Keratinocyte (primary cell): ENCODE results near the gene UBE2J2. TPM values are rescaled to one million over a fixed set of nuclear protein-coding genes. Genes with fewer than 3 reads are reported as not detected.

Experiments
- DNase-seq: peaks from one replicate; pipeline ENCODE4 v3.0.0-alpha.2; 2011; ENCODE audit warnings: low read depth, missing footprints, low spot score
- FAIRE-seq: peaks from 2 replicates; lab custom pipeline; 2011; peaks lifted over from hg19 to GRCh38; lab: Jason Lieb, UNC
- H2AFZ ChIP-seq: 2 replicates; pipeline ENCODE4 v1.6.0; 2012; ENCODE audit warnings: low read length, control low read depth, inconsistent platforms; ENCODE audit not compliant: control insufficient read depth
- H3K27ac ChIP-seq: 2 replicates; pipeline ENCODE4 v1.5.1; 2011; ENCODE audit warnings: low read length; ENCODE audit not compliant: control insufficient read depth, insufficient read depth
- H3K27me3 ChIP-seq: 3 replicates; pipeline ENCODE4 v1.6.0; 2011; ENCODE audit warnings: low read length; ENCODE audit not compliant: control insufficient read depth, insufficient read depth; ENCODE audit errors: extremely low read depth
- H3K36me3 ChIP-seq, 2 experiments: 2 replicates in 1 of 2; 3 replicates in 1 of 2; pipeline ENCODE4 v1.5.1; 2011; ENCODE audit warnings: low read length in 2 of 2, mild to moderate bottlenecking in 1 of 2; ENCODE audit not compliant: control insufficient read depth in 2 of 2, insufficient read depth in 2 of 2; ENCODE audit errors: extremely low read depth in 1 of 2
- H3K4me1 ChIP-seq: 3 replicates; pipeline ENCODE4 v1.5.1; 2011; ENCODE audit warnings: low read length; ENCODE audit not compliant: control insufficient read depth, insufficient read depth; ENCODE audit errors: extremely low read depth
- H3K4me2 ChIP-seq: 3 replicates; pipeline ENCODE4 v1.6.0; 2011; ENCODE audit warnings: low read depth, low read length; ENCODE audit not compliant: control insufficient read depth, insufficient read depth; ENCODE audit errors: extremely low read depth
- H3K4me3 ChIP-seq, 3 experiments: fragments of 200-600 bp in 1 of 3; sonication (generic) in 1 of 3; 2 replicates in 2 of 3; 3 replicates in 1 of 3; pipeline ENCODE4 v1.5.1; 2011 to 2016; ENCODE audit warnings: low read length in 3 of 3, mild to moderate bottlenecking in 3 of 3, control low read depth in 2 of 3, inconsistent platforms in 1 of 3, low read depth in 1 of 3, mixed read lengths in 1 of 3, mixed run types in 1 of 3, moderate library complexity in 1 of 3; ENCODE audit not compliant: control insufficient read depth in 2 of 3, insufficient read depth in 2 of 3; ENCODE audit errors: extremely low read depth in 1 of 3
- H3K79me2 ChIP-seq: 2 replicates; pipeline ENCODE4 v1.6.0; 2012; ENCODE audit warnings: low read length; ENCODE audit not compliant: control insufficient read depth, insufficient read depth
- H3K9ac ChIP-seq: 3 replicates; pipeline ENCODE4 v1.6.0; 2011; ENCODE audit warnings: low read length; ENCODE audit not compliant: control insufficient read depth, insufficient read depth; ENCODE audit errors: extremely low read depth
- H3K9me1 ChIP-seq: 3 replicates; pipeline ENCODE4 v1.6.0; 2011; ENCODE audit warnings: low read length; ENCODE audit not compliant: control insufficient read depth, insufficient read depth; ENCODE audit errors: extremely low read depth
- H3K9me3 ChIP-seq: 2 replicates; pipeline ENCODE4 v1.5.1; 2012; ENCODE audit warnings: low read depth, low read length; ENCODE audit not compliant: control insufficient read depth
- H4K20me1 ChIP-seq: 3 replicates; pipeline ENCODE4 v1.6.0; 2011; ENCODE audit warnings: low read length; ENCODE audit not compliant: control insufficient read depth, insufficient read depth; ENCODE audit errors: extremely low read depth
- EZH2 ChIP-seq: IDR thresholded peaks from one replicate; pipeline ENCODE4 v1.6.1; 2012; ENCODE audit warnings: inconsistent platforms, mild to moderate bottlenecking, low read length, moderate library complexity
- dilution Hi-C: fragments of 300-500 bp; cut with MboI; formaldehyde crosslinking; loops from one replicate; pipeline ENCODE4 v1.7.0; 2020; ENCODE audit warnings: low sequenced_read_pairs; ENCODE audit not compliant: extremely low pct_ligation_motif_present
- polyA plus RNA-seq, 5 experiments: library from polyadenylated mRNA; depleted of rRNA in 3 of 5; stranded (reverse) in 3 of 5; stranded (forward) in 1 of 5; unstranded in 1 of 5; fragments of >200 nt; gene quantifications; 1 replicate in 1 of 5; 2 replicates in 3 of 5; 3 replicates in 1 of 5; pipeline versions ENCODE4 v1.2.1 to v1.2.3, GENCODE V29; 2011 to 2012; ENCODE audit warnings: missing spikeins in 2 of 5, low read depth in 1 of 5, low replicate concordance in 1 of 5
- TF ChIP-seq, protein P1 (sequence below), 3 experiments: IDR thresholded peaks in 1 of 3; conservative IDR thresholded peaks in 1 of 3; optimal IDR thresholded peaks in 1 of 3; 2 replicates in 2 of 3; 3 replicates in 1 of 3; pipeline versions ENCODE3 to v1.5.1; 2011; ENCODE audit warnings: low read length in 3 of 3, mild to moderate bottlenecking in 3 of 3, moderate library complexity in 2 of 3, control low read depth in 1 of 3, inconsistent platforms in 1 of 3; ENCODE audit not compliant: insufficient read depth in 2 of 3; ENCODE audit errors: extremely low read depth in 1 of 3

Gene UBE2J2
- polyA plus RNA-seq, 1 donor (not counting 4 experiments of a cell fraction or from before 2014, with no cell fraction given): 27.0 TPM

DNA sequence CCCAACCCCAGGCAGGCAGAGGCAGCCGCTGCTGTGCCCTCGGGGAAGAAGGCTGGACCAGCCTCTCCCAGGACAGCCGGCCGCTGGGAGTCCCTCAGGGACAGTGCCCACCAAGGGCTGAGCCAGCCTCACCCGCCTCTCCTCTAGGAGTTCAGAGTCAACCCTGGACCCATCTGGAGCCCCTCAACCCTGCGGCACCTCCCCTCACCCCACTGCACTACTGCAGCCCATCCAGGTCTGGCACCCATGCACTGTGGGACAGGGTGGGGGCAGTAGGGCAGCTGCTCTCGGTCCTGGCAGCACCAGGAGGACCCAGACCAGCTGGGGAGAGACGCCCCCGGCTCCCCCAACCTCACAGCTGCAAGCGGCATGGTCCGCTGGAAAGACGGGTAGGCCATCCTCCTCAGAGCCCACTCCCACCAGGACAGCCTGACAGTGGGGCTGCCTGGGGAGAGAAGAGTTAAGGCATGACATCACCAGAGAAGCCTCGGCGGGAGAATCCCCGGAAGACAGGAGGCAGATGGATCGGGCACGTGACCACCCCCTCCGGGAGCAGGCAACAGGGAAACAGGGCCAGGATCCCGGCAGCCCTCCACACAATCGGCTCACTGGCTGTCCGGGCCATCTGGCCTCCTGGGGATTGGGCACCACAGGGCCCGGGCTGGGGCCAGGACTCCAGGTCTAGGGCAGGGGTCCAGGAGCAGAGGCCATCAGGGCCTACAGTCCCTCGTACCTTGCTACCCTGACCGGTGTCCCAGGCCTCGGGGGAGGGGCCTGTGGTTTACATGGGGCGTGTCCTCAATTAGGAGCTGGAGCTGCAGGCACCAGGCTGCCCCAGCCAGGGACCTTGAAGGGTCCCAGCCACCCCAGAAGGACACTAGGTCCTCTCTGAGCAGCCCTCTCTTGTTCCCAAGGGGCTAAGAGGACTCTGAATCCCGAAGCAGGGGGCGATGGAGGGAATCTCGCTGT is 31.0 kb upstream of the UBE2J2 start:
- no peak for DNase-seq
- peak overlapping the region; percentile 21 to 54 (median 53) for H3K4me3 ChIP-seq
- peak; percentile 34 for FAIRE-seq
- peak overlapping the region; percentile 68 for H3K9ac ChIP-seq
- dilution Hi-C loops: no loop called here
- H2AFZ ChIP-seq: peak overlapping the region; percentile 3
- peak overlapping the region; percentile 71 for H3K4me2 ChIP-seq
- no peaks in the 10 kb centered on the region for H3K36me3 ChIP-seq
- peak overlapping the region; percentile 91 for H3K27ac ChIP-seq
- H3K9me1 ChIP-seq: no peaks in the 10 kb centered on the region
- peaks cover 22% of the 10 kb centered on the region for H3K79me2 ChIP-seq
- no peaks in the 10 kb centered on the region for H3K9me3 ChIP-seq
- no peaks in the 10 kb centered on the region for H3K27me3 ChIP-seq
- H4K20me1 ChIP-seq: no peaks in the 10 kb centered on the region
- TF ChIP-seq, protein P1, sequence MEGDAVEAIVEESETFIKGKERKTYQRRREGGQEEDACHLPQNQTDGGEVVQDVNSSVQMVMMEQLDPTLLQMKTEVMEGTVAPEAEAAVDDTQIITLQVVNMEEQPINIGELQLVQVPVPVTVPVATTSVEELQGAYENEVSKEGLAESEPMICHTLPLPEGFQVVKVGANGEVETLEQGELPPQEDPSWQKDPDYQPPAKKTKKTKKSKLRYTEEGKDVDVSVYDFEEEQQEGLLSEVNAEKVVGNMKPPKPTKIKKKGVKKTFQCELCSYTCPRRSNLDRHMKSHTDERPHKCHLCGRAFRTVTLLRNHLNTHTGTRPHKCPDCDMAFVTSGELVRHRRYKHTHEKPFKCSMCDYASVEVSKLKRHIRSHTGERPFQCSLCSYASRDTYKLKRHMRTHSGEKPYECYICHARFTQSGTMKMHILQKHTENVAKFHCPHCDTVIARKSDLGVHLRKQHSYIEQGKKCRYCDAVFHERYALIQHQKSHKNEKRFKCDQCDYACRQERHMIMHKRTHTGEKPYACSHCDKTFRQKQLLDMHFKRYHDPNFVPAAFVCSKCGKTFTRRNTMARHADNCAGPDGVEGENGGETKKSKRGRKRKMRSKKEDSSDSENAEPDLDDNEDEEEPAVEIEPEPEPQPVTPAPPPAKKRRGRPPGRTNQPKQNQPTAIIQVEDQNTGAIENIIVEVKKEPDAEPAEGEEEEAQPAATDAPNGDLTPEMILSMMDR (optimal IDR thresholded peaks at IDR 0.05 in 1 of 3, IDR thresholded peaks at IDR 0.05 in 1 of 3, conservative IDR thresholded peaks at IDR 0.05 in 1 of 3; ENCODE audit: extremely low read depth in 1 of 3, insufficient read depth in 2 of 3, low read length in 3 of 3): no peak
- H3K4me1 ChIP-seq: peaks cover 52% of the 10 kb centered on the region

DNA sequence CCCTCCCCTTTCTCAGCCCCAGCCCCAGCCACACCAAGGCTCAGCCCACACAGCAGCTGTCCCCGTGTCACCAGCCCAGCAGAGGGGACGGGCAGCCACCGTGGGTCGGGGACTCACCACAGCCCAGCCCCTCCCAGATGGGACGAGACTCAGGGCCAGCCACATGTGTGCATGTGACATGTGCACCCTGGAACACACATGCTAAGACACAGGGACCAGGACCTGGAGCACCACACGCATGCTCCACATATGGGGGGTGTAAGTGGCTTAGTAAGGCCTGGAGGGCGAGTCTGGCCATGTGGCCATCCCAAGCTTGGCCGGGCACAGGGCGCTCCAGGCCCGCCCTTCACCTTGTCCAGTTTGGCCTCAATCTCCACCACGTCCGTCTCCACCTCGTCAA is 30.1 kb upstream of the UBE2J2 start:
- H3K79me2 ChIP-seq: peaks cover 15% of the 10 kb centered on the region
- H3K36me3 ChIP-seq: peaks cover 0 to 1% of the 10 kb centered on the region in 2 experiments
- H3K9ac ChIP-seq: peak overlapping the region; percentile 68
- H2AFZ ChIP-seq: no peak overlapping the region
- H3K9me3 ChIP-seq: no peaks in the 10 kb centered on the region
- dilution Hi-C loops: no loop called here
- no peaks in the 10 kb centered on the region for H3K27me3 ChIP-seq
- peak overlapping the region; percentile 91 for H3K27ac ChIP-seq
- peak overlapping the region; percentile 71 for H3K4me2 ChIP-seq
- no peak for DNase-seq
- peaks cover 46% of the 10 kb centered on the region for H3K4me1 ChIP-seq
- no peak for FAIRE-seq
- TF ChIP-seq EZH2: no peak
- TF ChIP-seq, protein P1 (optimal IDR thresholded peaks at IDR 0.05 in 1 of 3, IDR thresholded peaks at IDR 0.05 in 1 of 3, conservative IDR thresholded peaks at IDR 0.05 in 1 of 3; ENCODE audit: extremely low read depth in 1 of 3, insufficient read depth in 2 of 3, low read length in 3 of 3): no peak
- H4K20me1 ChIP-seq: no peaks in the 10 kb centered on the region
- no peak overlapping the region for H3K4me3 ChIP-seq
- H3K9me1 ChIP-seq: no peaks in the 10 kb centered on the region
